A549 (cell line): ENCODE results near the gene SPHK1. TPM values are rescaled to one million over a fixed set of nuclear protein-coding genes. Genes with fewer than 3 reads are reported as not detected.

Experiments used
- ATAC-seq, 2 experiments: fragments of 200-7000 bp in 1 of 2; fragments of >200 bp in 1 of 2; cut with Nextera tagmentation in 1 of 2; cut with Tn5 transposase in 1 of 2; 3 replicates each; pipeline versions ENCODE4 v1.8.0 to v1.9.1; 2018 to 2020; ENCODE audit warnings: mild to moderate bottlenecking in 1 of 2, moderate library complexity in 1 of 2
- CTCF ChIA-PET: fragments of 300-600 bp; sonication (Branson Sonifier 250); formaldehyde crosslinking; extraction: SDS; loops from one replicate; lab custom pipeline; 2021; ENCODE audit warnings: antibody characterized with exemption, inconsistent platforms; lab: Yijun Ruan, JAX
- POLR2A ChIA-PET: fragments of 350-600 bp; formaldehyde crosslinking; extraction: SDS; loops from one replicate; lab custom pipeline; 2021; ENCODE audit warnings: antibody characterized with exemption, inconsistent platforms; lab: Yijun Ruan, JAX
- DNase-seq, 2 experiments: peaks; one replicate each; pipeline versions ENCODE4 v3.0.0 to v3.0.0-alpha.2; 2011 to 2016; ENCODE audit warnings: low read depth in 1 of 2, low spot score in 1 of 2
- FAIRE-seq: peaks from 2 replicates; lab custom pipeline; 2011; peaks lifted over from hg19 to GRCh38; lab: Jason Lieb, UNC
- H3K27ac ChIP-seq, 2 experiments: fragments of >200 bp; sonication (Bioruptor Twin); formaldehyde crosslinking; 3 replicates each; pipeline ENCODE4 v1.5.1; 2016 to 2017
- H3K4me1 ChIP-seq: fragments of >200 bp; sonication (Bioruptor Twin); formaldehyde crosslinking; 3 replicates; pipeline ENCODE4 v1.6.1; 2016
- H3K4me2 ChIP-seq: fragments of >200 bp; sonication (Bioruptor Twin); formaldehyde crosslinking; 3 replicates; pipeline ENCODE4 v1.6.1; 2016
- H3K4me3 ChIP-seq: fragments of >200 bp; sonication (Bioruptor Twin); formaldehyde crosslinking; 3 replicates; pipeline ENCODE4 v1.5.1; 2016
- H3K9me3 ChIP-seq: fragments of >200 bp; sonication (Bioruptor Twin); formaldehyde crosslinking; 3 replicates; pipeline ENCODE4 v1.6.1; 2016
- ATOH8 ChIP-seq: fragments of 250-450 bp; sonication (Bioruptor Pico); IDR thresholded peaks from 2 replicates; pipeline ENCODE4 v1.5.0; 2020; ENCODE audit warnings: low read depth, mild to moderate bottlenecking, moderate library complexity
- BCL3 ChIP-seq: fragments of >200 bp; sonication (Bioruptor Twin); formaldehyde crosslinking; IDR thresholded peaks from 3 replicates; pipeline ENCODE4 v1.6.1; 2016
- CEBPB ChIP-seq, 2 experiments: fragments of >200 bp in 1 of 2; sonication (Bioruptor Twin) in 1 of 2; formaldehyde crosslinking in 1 of 2; IDR thresholded peaks; 2 replicates each; pipeline ENCODE4 v1.6.1; 2012 to 2016
- CHD2 ChIP-seq: fragments of 150-350 bp; IDR thresholded peaks from 2 replicates; pipeline ENCODE4 v1.6.1; 2014; ENCODE audit warnings: low read length; ENCODE audit not compliant: partially characterized antibody
- CTCF ChIP-seq: fragments of >200 bp; sonication (Bioruptor Twin); formaldehyde crosslinking; IDR thresholded peaks from 3 replicates; pipeline ENCODE4 v1.5.1; 2016
- ESRRA ChIP-seq: fragments of 150-350 bp; IDR thresholded peaks from 2 replicates; pipeline ENCODE4 v1.6.1; 2014; ENCODE audit warnings: mild to moderate bottlenecking, low read length, borderline replicate concordance
- FOSB ChIP-seq: fragments of 250-450 bp; sonication (Bioruptor Pico); IDR thresholded peaks from 2 replicates; pipeline ENCODE4 v1.5.0; 2020; ENCODE audit warnings: mild to moderate bottlenecking, moderate library complexity
- FOXS1 ChIP-seq: fragments of 250-450 bp; sonication (Bioruptor Pico); IDR thresholded peaks from 2 replicates; pipeline ENCODE4 v1.5.0; 2020; ENCODE audit warnings: mild to moderate bottlenecking, moderate library complexity
- GATA3 ChIP-seq: IDR thresholded peaks from 2 replicates; pipeline ENCODE4 v1.6.1; 2012; ENCODE audit warnings: borderline replicate concordance
- HEYL ChIP-seq: fragments of 250-450 bp; sonication (Bioruptor Pico); IDR thresholded peaks from 2 replicates; pipeline ENCODE4 v1.8.0; 2021; ENCODE audit warnings: mild to moderate bottlenecking, moderate library complexity
- HOXB5 ChIP-seq: fragments of 250-450 bp; sonication (Bioruptor Pico); IDR thresholded peaks from 2 replicates; pipeline ENCODE4 v1.5.0; 2020; ENCODE audit warnings: mild to moderate bottlenecking, moderate library complexity
- KDM1A ChIP-seq: fragments of 200-600 bp; sonication (generic); IDR thresholded peaks from 2 replicates; pipeline ENCODE4 v1.6.1; 2016; ENCODE audit warnings: low read depth, mild to moderate bottlenecking
- MAZ ChIP-seq: fragments of 150-350 bp; IDR thresholded peaks from 2 replicates; pipeline ENCODE4 v1.6.1; 2014; ENCODE audit warnings: antibody characterized with exemption, low read depth, low read length, borderline replicate concordance
- NFE2L2 ChIP-seq: fragments of 150-350 bp; conservative IDR thresholded peaks from 2 replicates; pipeline ENCODE4 v1.6.1; 2014; ENCODE audit warnings: low read length
- NPAS2 ChIP-seq: fragments of 250-450 bp; sonication (Bioruptor Pico); IDR thresholded peaks from 2 replicates; pipeline ENCODE4 v1.8.0; 2022; ENCODE audit warnings: mild to moderate bottlenecking, moderate library complexity, borderline replicate concordance
- NR3C1 ChIP-seq: fragments of >200 bp; sonication (Bioruptor Twin); formaldehyde crosslinking; IDR thresholded peaks from 3 replicates; pipeline ENCODE4 v1.6.1; 2017
- PBX3 ChIP-seq: IDR thresholded peaks from 2 replicates; pipeline ENCODE4 v1.6.1; 2012
- POLR2AphosphoS2 ChIP-seq: conservative IDR thresholded peaks from 2 replicates; pipeline ENCODE4 v1.6.1; 2012; ENCODE audit warnings: low read length, improper control_type of control experiment, inconsistent platforms
- RCOR1 ChIP-seq: fragments of 150-350 bp; IDR thresholded peaks from 2 replicates; pipeline ENCODE4 v1.6.1; 2014; ENCODE audit warnings: antibody characterized with exemption, low read length, low read depth
- RNF2 ChIP-seq: fragments of 200-600 bp; sonication (generic); IDR thresholded peaks from 2 replicates; pipeline ENCODE4 v1.6.1; 2016; ENCODE audit warnings: low read depth, mild to moderate bottlenecking, antibody characterized with exemption, moderate library complexity, borderline replicate concordance
- TFCP2L1 ChIP-seq: fragments of 250-450 bp; sonication (Bioruptor Pico); IDR thresholded peaks from 2 replicates; pipeline ENCODE4 v1.5.0; 2021; ENCODE audit warnings: mild to moderate bottlenecking
- TP53 ChIP-seq: fragments of 250-450 bp; sonication (Bioruptor Pico); IDR thresholded peaks from 2 replicates; pipeline ENCODE4 v1.5.0; 2021; ENCODE audit warnings: mild to moderate bottlenecking, moderate library complexity
- ZC3H11A ChIP-seq: fragments of 450-650 bp; IDR thresholded peaks from 2 replicates; pipeline ENCODE4 v1.6.1; 2014; ENCODE audit warnings: antibody characterized with exemption, mild to moderate bottlenecking
- ZFP36 ChIP-seq: fragments of 450-650 bp; IDR thresholded peaks from 2 replicates; pipeline ENCODE4 v1.6.1; 2014; ENCODE audit warnings: borderline replicate concordance; ENCODE audit not compliant: partially characterized antibody
- WGBS: methylation state at CpG from one replicate; pipeline ENCODE4 v1.1.6; 2017; ENCODE audit errors: missing lambda C conversion rate; 5-methylcytosine and 5-hydroxymethylcytosine counted together
- polyA plus RNA-seq, 4 experiments: library from polyadenylated mRNA; depleted of rRNA in 3 of 4; stranded (reverse); fragments of >200 nt; fragmentation: RNase III in 1 of 4; extraction: RNeasy Plus Mini Kit Qiagen cat#74134 plus additional on column Dnase treatment in 1 of 4; gene quantifications; 2 replicates in 3 of 4; 3 replicates in 1 of 4; pipeline ENCODE4 v1.2.3, GENCODE V29; 2011 to 2017
- TF ChIP-seq, protein P1 (sequence below): fragments of 200-600 bp; sonication (generic); IDR thresholded peaks from 2 replicates; pipeline ENCODE4 v1.6.1; 2016; ENCODE audit warnings: antibody characterized with exemption, mild to moderate bottlenecking, moderate library complexity

SPHK1 gene
- polyA plus RNA-seq, 2 of the 4 experiments (the other 2 are of a cell fraction), result 4.6 to 14.9 TPM

DNA sequence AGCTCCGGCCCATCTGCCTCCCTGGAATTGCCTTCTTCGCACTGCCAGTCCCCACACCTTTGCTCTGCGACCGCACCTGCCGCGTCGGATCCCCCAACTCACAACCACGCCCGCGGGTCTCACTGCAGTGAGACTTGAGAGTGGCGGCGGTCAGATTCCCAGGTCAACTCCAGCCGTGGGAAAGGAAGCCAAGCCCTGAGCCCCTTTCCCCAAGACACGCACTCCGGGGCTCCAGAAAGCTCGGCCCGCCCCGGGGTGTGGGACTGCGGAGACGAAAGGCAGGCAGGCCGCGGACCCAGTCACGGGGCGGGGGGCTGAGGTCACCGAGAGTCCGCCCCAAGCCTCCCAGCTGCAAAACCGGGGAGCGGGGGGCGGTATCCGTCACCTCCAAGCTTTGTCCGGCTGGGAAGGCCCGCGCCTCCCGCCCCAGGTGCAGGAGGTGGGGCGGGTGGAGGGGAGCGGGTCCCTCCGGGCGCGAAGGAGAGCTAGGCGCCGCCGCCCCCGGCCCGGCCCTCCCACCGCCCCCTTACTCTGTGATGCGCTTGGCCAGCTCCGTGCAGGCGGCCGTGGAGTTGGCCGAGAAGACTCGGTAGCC lies 31.3 kb upstream of the SPHK1 start:
- Histone ChIP-seq H3K4me2 (peak overlapping the region; percentile 82), H3K9me3 (no peaks in the 10 kb centered on the region), H3K27ac (peak overlapping the region; percentile 93 to 97), H3K4me3 (peak overlapping the region; percentile 83), H3K4me1 (peaks cover 18% of the 10 kb centered on the region; the same call in 2 of the 3 replicates)
- CTCF ChIA-PET, result interaction anchor here (0.5 to 29.4 kb wide), 16 partner anchors 9 to 105 kb away, joined by 3 to 899 read pairs (median 6); partner anchors contain the start of genes QRICH2, SPHK1 and UBE2O
- DNase-seq, result peak in 1 of 2 experiments; percentile 76
- FAIRE-seq, result no peak
- WGBS, result 21% methylated on average over 11 of the region's 51 CpGs
- peak; percentile 58 to 59 for ATAC-seq
- TF ChIP-seq ZC3H11A (no peak), ZFP36 (no peak), BCL3 (no peak), NPAS2 (CRISPR knock-in tag) (no peak), RNF2 (no peak), TFCP2L1 (CRISPR knock-in tag) (no peak), FOSB (CRISPR knock-in tag) (no peak), TP53 (CRISPR knock-in tag) (no peak), KDM1A (0 out of 2 replicates have a peak, but pooled peaks have one; percentile 8)
- POLR2A ChIA-PET, result interaction anchor here (0.8 to 2.4 kb wide), 10 partner anchors 8 to 318 kb away, joined by 3 to 24 read pairs (median 6); partner anchors contain the start of genes SPHK1 and UBALD2

- FAIRE-seq (no peak), DNase-seq (peak; percentile 95 to 98), ATAC-seq (peak; percentile 97 to 98)
- H3K4me2 ChIP-seq, result peak within 1 kb of the TSS; percentile 82
- whole genome bisulfite sequencing, result under 1% methylated on average over 53 of the region's 75 CpGs
- no peaks in the 10 kb centered on the region for H3K9me3 ChIP-seq
- peak within 1 kb of the TSS; percentile 83 for H3K4me3 ChIP-seq
- H3K4me1 ChIP-seq, result peaks cover 18% of the 10 kb centered on the region; the same call in 2 of the 3 replicates
- ChIA-PET CTCF (interaction anchor here (0.5 to 29.4 kb wide), 17 partner anchors 9 to 153 kb away, joined by 3 to 899 read pairs (median 5); partner anchors contain the start of genes QRICH2, SPHK1 and UBE2O), POLR2A (interaction anchor here (0.6 to 2.4 kb wide), 11 partner anchors 9 to 318 kb away, joined by 3 to 24 read pairs (median 6); partner anchors contain the start of genes SPHK1 and UBALD2)
- peak within 1 kb of the TSS; percentile 93 to 97 for H3K27ac ChIP-seq
- TF ChIP-seq HOXB5 (CRISPR knock-in tag) (peak; percentile 90), PBX3 (peak; percentile 48; the same call in 1 of the 2 replicates), CHD2 (no peak), ESRRA (no peak), FOXS1 (no peak), MAZ (peak; percentile 33; the same call in 1 of the 2 replicates), ATOH8 (CRISPR knock-in tag) (no peak), KDM1A (no peak), NFE2L2 (no peak), CTCF (no peak), HEYL (CRISPR knock-in tag) (no peak), POLR2AphosphoS2 (no peak), NR3C1 (no peak), GATA3 (peak; percentile 46; the same call in 1 of the 2 replicates), RCOR1 (no peak), CEBPB (IDR thresholded peaks at IDR 0.05) (no peak), ZFP36 (no peak)
- TF ChIP-seq, protein P1, sequence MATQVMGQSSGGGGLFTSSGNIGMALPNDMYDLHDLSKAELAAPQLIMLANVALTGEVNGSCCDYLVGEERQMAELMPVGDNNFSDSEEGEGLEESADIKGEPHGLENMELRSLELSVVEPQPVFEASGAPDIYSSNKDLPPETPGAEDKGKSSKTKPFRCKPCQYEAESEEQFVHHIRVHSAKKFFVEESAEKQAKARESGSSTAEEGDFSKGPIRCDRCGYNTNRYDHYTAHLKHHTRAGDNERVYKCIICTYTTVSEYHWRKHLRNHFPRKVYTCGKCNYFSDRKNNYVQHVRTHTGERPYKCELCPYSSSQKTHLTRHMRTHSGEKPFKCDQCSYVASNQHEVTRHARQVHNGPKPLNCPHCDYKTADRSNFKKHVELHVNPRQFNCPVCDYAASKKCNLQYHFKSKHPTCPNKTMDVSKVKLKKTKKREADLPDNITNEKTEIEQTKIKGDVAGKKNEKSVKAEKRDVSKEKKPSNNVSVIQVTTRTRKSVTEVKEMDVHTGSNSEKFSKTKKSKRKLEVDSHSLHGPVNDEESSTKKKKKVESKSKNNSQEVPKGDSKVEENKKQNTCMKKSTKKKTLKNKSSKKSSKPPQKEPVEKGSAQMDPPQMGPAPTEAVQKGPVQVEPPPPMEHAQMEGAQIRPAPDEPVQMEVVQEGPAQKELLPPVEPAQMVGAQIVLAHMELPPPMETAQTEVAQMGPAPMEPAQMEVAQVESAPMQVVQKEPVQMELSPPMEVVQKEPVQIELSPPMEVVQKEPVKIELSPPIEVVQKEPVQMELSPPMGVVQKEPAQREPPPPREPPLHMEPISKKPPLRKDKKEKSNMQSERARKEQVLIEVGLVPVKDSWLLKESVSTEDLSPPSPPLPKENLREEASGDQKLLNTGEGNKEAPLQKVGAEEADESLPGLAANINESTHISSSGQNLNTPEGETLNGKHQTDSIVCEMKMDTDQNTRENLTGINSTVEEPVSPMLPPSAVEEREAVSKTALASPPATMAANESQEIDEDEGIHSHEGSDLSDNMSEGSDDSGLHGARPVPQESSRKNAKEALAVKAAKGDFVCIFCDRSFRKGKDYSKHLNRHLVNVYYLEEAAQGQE, result no peak
Measured at GRCh38 chr17:76353599-76354316, 30.7 kb upstream of the SPHK1 start, which contains the start of gene PRPSAP1. PRPSAP1 (minus strand) TSS chr17:76353916; CDS start chr17:76353703, 213 bp downstream.
